GM19043 (cell line): Measurements from ENCODE around the gene WNT8A.
"Not testable (repeated sequence)": the region's sequence is repeated elsewhere in the genome, so short reads cannot be mapped to it uniquely, and the experiment has no call there.

Experiments
- ATAC-seq: cut with Tn5 transposase; IDR thresholded peaks from one replicate; pipeline ENCODE4 v1.9.1; 2021; ENCODE audit warnings: low read depth; ENCODE audit not compliant: unreplicated experiment

The WNT8A gene

GRCh38 chr5:138083702-138084101 lies at the start of gene WNT8A:
TSS of gene WNT8A (plus strand) at chr5:138084033. CDS start at chr5:138084128, 95 bp downstream.
- ATAC-seq, result no peak

- no peak for ATAC-seq
Observed at GRCh38 chr5:138035605-138036537, 48.0 kb upstream of the WNT8A start.

- no peak for ATAC-seq
Observed at GRCh38 chr5:138037271-138037670, 46.6 kb upstream of the WNT8A start.

- no peak for ATAC-seq
Observed at GRCh38 chr5:138037907-138038633, 45.8 kb upstream of the WNT8A start.

GRCh38 chr5:138038826-138039225 lies 45.0 kb upstream of the WNT8A start:
- no peak for ATAC-seq

GRCh38 chr5:138045283-138045682 lies 38.5 kb upstream of the WNT8A start:
- ATAC-seq, result not testable (repeated sequence)

- no peak for ATAC-seq
Observed at GRCh38 chr5:138051441-138052296, 32.2 kb upstream of the WNT8A start.

- ATAC-seq, result not testable (repeated sequence)
Observed at GRCh38 chr5:138052718-138053117, 31.1 kb upstream of the WNT8A start.

- ATAC-seq, result no peak
Observed at GRCh38 chr5:138053554-138053953, 30.3 kb upstream of the WNT8A start.

- ATAC-seq, result no peak
Observed at GRCh38 chr5:138054206-138054605, 29.6 kb upstream of the WNT8A start.

- no peak for ATAC-seq
Observed at GRCh38 chr5:138054847-138055558, 28.8 kb upstream of the WNT8A start.

GRCh38 chr5:138064526-138064925 lies 19.3 kb upstream of the WNT8A start:
- ATAC-seq, result no peak

GRCh38 chr5:138065102-138065501 lies 18.7 kb upstream of the WNT8A start:
- ATAC-seq, result no peak

GRCh38 chr5:138067945-138068344 lies 15.9 kb upstream of the WNT8A start:
- ATAC-seq, result no peak

- ATAC-seq, result no peak
Observed at GRCh38 chr5:138068742-138069600, 14.9 kb upstream of the WNT8A start.

GRCh38 chr5:138070026-138070425 lies 13.8 kb upstream of the WNT8A start:
- ATAC-seq, result not testable (repeated sequence)

- no peak for ATAC-seq
Observed at GRCh38 chr5:138077064-138077696, 6.7 kb upstream of the WNT8A start.

- ATAC-seq, result no peak
Observed at GRCh38 chr5:138078006-138078643, 5.7 kb upstream of the WNT8A start.
